Thoracic aorta (tissue), 2 donors: ENCODE results near the gene FAM170B. TPM values are rescaled to one million over a fixed set of nuclear protein-coding genes. Genes with fewer than 3 reads are reported as not detected.

Source experiments
- ATAC-seq: fragments of 150-250 bp; one replicate; pipeline ENCODE4 v1.8.0; 2017; ENCODE audit warnings: low read depth; ENCODE audit not compliant: insufficient number of reproducible peaks, low FRiP score
- DNase-seq: peaks from one replicate; pipeline ENCODE4 v3.0.0-alpha.2; 2020; ENCODE audit warnings: low spot score
- H3K27ac ChIP-seq, 2 donors: fragments of 200-600 bp; sonication (generic); 1 replicate in 1 of 2; 2 replicates in 1 of 2; pipeline ENCODE4 v1.5.1; 2016; ENCODE audit warnings: mild to moderate bottlenecking in 2 of 2, moderate library complexity in 2 of 2
- H3K27me3 ChIP-seq: fragments of 200-600 bp; sonication (generic); replicated peaks from 2 replicates; pipeline ENCODE4 v1.6.0; 2016; ENCODE audit warnings: mild to moderate bottlenecking; ENCODE audit not compliant: insufficient read depth
- H3K36me3 ChIP-seq: fragments of 200-600 bp; sonication (generic); one replicate; pipeline ENCODE4 v1.5.1; 2016
- H3K4me1 ChIP-seq, 2 donors: fragments of 200-600 bp; sonication (generic); 1 replicate in 1 of 2; 2 replicates in 1 of 2; pipeline versions ENCODE4 v1.5.1 to v1.6.0; 2016; ENCODE audit warnings: low read depth in 2 of 2, mild to moderate bottlenecking in 1 of 2; ENCODE audit not compliant: control insufficient read depth in 1 of 2
- H3K4me3 ChIP-seq: fragments of 200-600 bp; sonication (generic); 2 replicates; pipeline ENCODE4 v1.5.1; 2016; ENCODE audit warnings: mild to moderate bottlenecking
- H3K9me3 ChIP-seq: fragments of 200-600 bp; sonication (generic); 2 replicates; pipeline ENCODE4 v1.5.1; 2016
- CTCF ChIP-seq: fragments of 200-600 bp; sonication (generic); IDR thresholded peaks from one replicate; pipeline ENCODE4 v1.5.1; 2019; ENCODE audit warnings: antibody characterized with exemption
- total RNA-seq, 2 donors: library from RNA; depleted of rRNA; stranded (reverse); fragments of >200 nt; gene quantifications; one replicate each; pipeline versions ENCODE4 v1.1.0 to v1.2.3, GENCODE V29; 2016

The FAM170B gene
- total RNA-seq, 2 donors from 2014 or later = not detected

- TF ChIP-seq CTCF = no peak
- no peaks in the 10 kb centered on the region for H3K9me3 ChIP-seq
- peak overlapping the region; percentile 36 to 48 for H3K27ac ChIP-seq
- peak overlapping the region; percentile 61 for H3K4me3 ChIP-seq
- no peaks in the 10 kb centered on the region for H3K36me3 ChIP-seq
- ATAC-seq (no peak), DNase-seq (no peak)
- peaks cover 21 to 43% of the 10 kb centered on the region in 2 donors for H3K4me1 ChIP-seq
- no peaks in the 10 kb centered on the region for H3K27me3 ChIP-seq
Measured at GRCh38 chr10:49115796-49116508, 17.9 kb downstream of the FAM170B start.

- H3K27ac ChIP-seq = peak within 1 kb of the TSS; percentile 79
- no peak for TF ChIP-seq CTCF
- peaks cover 27 to 51% of the 10 kb centered on the region in 2 donors for H3K4me1 ChIP-seq
- no peak for ATAC-seq
- no peak for DNase-seq
- no peaks in the 10 kb centered on the region for H3K36me3 ChIP-seq
- peak within 1 kb of the TSS; percentile 83 for H3K4me3 ChIP-seq
- H3K9me3 ChIP-seq = no peaks in the 10 kb centered on the region
- H3K27me3 ChIP-seq = no peaks in the 10 kb centered on the region
Measured at GRCh38 chr10:49115015-49115795, 18.6 kb downstream of the FAM170B start, which contains the start of gene VSTM4. VSTM4 (minus strand) TSS chr10:49115522; CDS start chr10:49115485, 37 bp downstream.

- Histone ChIP-seq H3K36me3 (no peaks in the 10 kb centered on the region), H3K4me3 (peak overlapping the region; percentile 83), H3K27ac (peak overlapping the region; percentile 79), H3K4me1 (peaks cover 30 to 56% of the 10 kb centered on the region in 2 donors), H3K27me3 (no peaks in the 10 kb centered on the region), H3K9me3 (no peaks in the 10 kb centered on the region)
- ATAC-seq (no peak), DNase-seq (no peak)
- TF ChIP-seq CTCF = no peak
Measured at GRCh38 chr10:49114718-49115014, 19.2 kb downstream of the FAM170B start.

GRCh38 chr10:49113741-49114141 lies 20.1 kb downstream of the FAM170B start:
- peaks cover 33 to 65% of the 10 kb centered on the region in 2 donors for H3K4me1 ChIP-seq
- peak overlapping the region; percentile 83 for H3K4me3 ChIP-seq
- no peak for TF ChIP-seq CTCF
- H3K27ac ChIP-seq = peak overlapping the region; percentile 79
- DNase-seq = no peak
- H3K9me3 ChIP-seq = no peaks in the 10 kb centered on the region
- no peaks in the 10 kb centered on the region for H3K36me3 ChIP-seq
- no peak for ATAC-seq
- H3K27me3 ChIP-seq = no peaks in the 10 kb centered on the region

GRCh38 chr10:49112851-49113250 lies 21.0 kb downstream of the FAM170B start:
- H3K4me3 ChIP-seq = peak overlapping the region; percentile 83
- no peak for TF ChIP-seq CTCF
- DNase-seq (no peak), ATAC-seq (no peak)
- peaks cover 33 to 74% of the 10 kb centered on the region in 2 donors for H3K4me1 ChIP-seq
- H3K27ac ChIP-seq = peak overlapping the region; percentile 3 to 79
- H3K27me3 ChIP-seq = no peaks in the 10 kb centered on the region
- H3K9me3 ChIP-seq = no peaks in the 10 kb centered on the region
- no peaks in the 10 kb centered on the region for H3K36me3 ChIP-seq
